Chondrocyte (in vitro differentiated cells): ENCODE measurements around the gene RNU1-4. TPM values are rescaled to one million over a fixed set of nuclear protein-coding genes. Genes with fewer than 3 reads are reported as not detected.
"Not testable (repeated sequence)": the region's sequence is repeated elsewhere in the genome, so short reads cannot be mapped to it uniquely, and the experiment has no call there.

ENCODE experiments used
- DNase-seq: peaks from one replicate; pipeline ENCODE4 v3.0.0; 2021; ENCODE audit warnings: mixed read lengths, low spot score
- H3K27ac Mint-ChIP-seq: one replicate; pipeline ENCODE4 v1.8.0; 2021; ENCODE audit warnings: mild to moderate bottlenecking, moderate library complexity, mixed read lengths; ENCODE audit not compliant: unreplicated experiment
- H3K27me3 Mint-ChIP-seq: 2 replicates; pipeline ENCODE4 v1.8.0; 2021; ENCODE audit warnings: low read depth, mixed read lengths
- H3K36me3 Mint-ChIP-seq: 2 replicates; pipeline ENCODE4 v1.8.0; 2021; ENCODE audit warnings: low read depth, mixed read lengths
- H3K4me1 Mint-ChIP-seq: 2 replicates; pipeline ENCODE4 v1.8.0; 2021; ENCODE audit warnings: low read depth, mild to moderate bottlenecking, mixed read lengths
- H3K4me3 Mint-ChIP-seq: one replicate; pipeline ENCODE4 v1.8.0; 2021; ENCODE audit warnings: mild to moderate bottlenecking, moderate library complexity, mixed read lengths; ENCODE audit not compliant: unreplicated experiment
- H3K9me3 Mint-ChIP-seq: 2 replicates; pipeline ENCODE4 v1.8.0; 2021; ENCODE audit warnings: low read depth, mixed read lengths
- total RNA-seq: library from RNA; stranded (reverse); gene quantifications from 3 replicates; pipeline ENCODE4 v1.2.1, GENCODE V29; 2021
- TF ChIP-seq, protein P1 (sequence below): fragments of 200-600 bp; sonication (generic); IDR thresholded peaks from 2 replicates; pipeline ENCODE4 v1.5.0; 2021; ENCODE audit warnings: antibody characterized with exemption, mild to moderate bottlenecking, moderate library complexity

RNU1-4 gene
- total RNA-seq, 1 donor from 2014 or later, result 1,438 TPM

DNA sequence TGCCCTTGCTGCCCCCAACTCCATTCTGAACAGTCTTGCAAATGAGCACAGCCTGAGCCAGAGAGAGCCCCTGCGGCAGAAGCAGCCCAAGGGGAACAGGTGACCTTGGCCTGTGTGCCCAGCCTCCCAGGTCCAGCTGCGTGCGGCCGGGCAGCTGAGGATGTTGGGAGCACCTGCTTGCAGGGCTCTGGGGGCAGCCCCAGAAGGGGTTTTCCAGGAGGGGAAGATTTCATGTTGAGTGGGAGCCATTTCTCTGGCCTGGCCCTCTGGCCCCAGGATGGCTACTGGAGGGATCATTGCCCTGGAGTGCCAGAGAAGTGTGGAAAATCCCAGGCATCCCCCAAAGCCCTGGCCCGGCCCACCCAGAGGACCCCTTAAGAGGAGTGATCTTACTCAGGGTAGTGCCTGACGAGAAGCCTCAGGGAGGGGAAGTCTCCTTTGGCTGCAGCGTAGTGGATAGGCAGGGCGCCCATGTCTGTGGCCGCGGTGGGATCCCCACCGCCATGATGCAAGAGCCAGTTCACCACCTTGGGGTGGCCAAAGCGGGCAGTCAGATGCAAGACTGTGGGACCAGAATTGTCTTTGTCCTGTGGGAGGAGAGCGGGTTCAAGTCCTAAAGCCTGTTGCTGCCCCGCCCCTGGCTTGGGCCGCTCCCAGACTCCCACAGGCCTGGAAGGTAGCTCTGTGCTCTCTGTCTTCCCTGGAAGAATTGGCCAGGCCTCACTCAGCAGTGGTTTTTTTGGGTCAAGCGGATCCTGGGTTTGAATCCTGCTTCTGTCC is 20.6 kb upstream of the RNU1-4 start:
- Mint-ChIP-seq H3K4me1 (peaks cover 6% of the 10 kb centered on the region), H3K9me3 (no peaks in the 10 kb centered on the region), H3K4me3 (no peak overlapping the region), H3K27me3 (peaks cover 12% of the 10 kb centered on the region), H3K27ac (no peak overlapping the region), H3K36me3 (no peaks in the 10 kb centered on the region)
- TF ChIP-seq, protein P1, sequence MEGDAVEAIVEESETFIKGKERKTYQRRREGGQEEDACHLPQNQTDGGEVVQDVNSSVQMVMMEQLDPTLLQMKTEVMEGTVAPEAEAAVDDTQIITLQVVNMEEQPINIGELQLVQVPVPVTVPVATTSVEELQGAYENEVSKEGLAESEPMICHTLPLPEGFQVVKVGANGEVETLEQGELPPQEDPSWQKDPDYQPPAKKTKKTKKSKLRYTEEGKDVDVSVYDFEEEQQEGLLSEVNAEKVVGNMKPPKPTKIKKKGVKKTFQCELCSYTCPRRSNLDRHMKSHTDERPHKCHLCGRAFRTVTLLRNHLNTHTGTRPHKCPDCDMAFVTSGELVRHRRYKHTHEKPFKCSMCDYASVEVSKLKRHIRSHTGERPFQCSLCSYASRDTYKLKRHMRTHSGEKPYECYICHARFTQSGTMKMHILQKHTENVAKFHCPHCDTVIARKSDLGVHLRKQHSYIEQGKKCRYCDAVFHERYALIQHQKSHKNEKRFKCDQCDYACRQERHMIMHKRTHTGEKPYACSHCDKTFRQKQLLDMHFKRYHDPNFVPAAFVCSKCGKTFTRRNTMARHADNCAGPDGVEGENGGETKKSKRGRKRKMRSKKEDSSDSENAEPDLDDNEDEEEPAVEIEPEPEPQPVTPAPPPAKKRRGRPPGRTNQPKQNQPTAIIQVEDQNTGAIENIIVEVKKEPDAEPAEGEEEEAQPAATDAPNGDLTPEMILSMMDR, result no peak
- peak; percentile 83 for DNase-seq

DNA sequence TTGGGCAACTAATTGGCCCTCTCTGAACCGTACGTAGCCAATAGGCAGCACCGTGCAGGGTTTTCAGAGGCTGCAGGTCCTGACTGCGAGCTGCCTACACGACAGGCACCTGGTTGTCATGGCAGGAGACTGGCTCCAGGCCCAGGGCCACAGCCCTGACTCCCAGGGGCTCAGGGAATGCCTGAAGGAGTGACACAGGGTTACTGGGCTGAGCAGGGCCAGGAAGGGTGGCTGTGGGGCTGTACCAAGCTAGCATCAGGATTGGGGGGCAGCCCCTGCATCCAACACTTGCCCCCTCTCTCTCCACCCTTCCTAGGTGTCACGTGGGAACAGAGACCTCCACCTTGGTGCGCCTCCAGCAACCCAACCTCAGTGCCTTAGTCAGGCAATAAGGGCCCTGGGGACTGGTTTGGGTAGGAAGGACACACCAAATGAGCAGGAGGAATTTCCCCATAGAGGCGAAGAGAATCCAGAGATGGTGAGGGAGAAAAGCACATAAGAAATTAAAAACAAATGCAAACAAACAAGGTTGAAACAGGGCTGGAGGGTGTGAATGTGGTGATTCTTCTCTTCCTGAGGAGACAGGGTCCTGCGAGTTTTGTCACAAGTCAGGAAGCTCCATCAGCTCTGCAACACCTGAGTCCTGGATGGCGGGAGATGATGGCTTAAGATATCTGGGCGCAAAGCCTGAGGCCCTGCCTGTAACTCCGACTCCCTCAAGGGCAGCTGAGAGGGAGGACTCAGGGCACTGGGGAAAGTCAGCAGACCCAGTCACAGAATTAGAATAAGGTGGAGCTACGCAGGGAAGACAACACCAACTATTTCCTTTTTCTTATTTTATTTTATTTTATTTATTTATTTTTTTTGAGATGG is 19.7 kb upstream of the RNU1-4 start:
- Mint-ChIP-seq H3K4me1 (peaks cover 6% of the 10 kb centered on the region), H3K9me3 (no peaks in the 10 kb centered on the region), H3K27me3 (peaks cover 12% of the 10 kb centered on the region), H3K27ac (no peak overlapping the region), H3K4me3 (no peak overlapping the region), H3K36me3 (no peaks in the 10 kb centered on the region)
- TF ChIP-seq, protein P1, result no peak
- DNase-seq, result peak; percentile 86

DNA sequence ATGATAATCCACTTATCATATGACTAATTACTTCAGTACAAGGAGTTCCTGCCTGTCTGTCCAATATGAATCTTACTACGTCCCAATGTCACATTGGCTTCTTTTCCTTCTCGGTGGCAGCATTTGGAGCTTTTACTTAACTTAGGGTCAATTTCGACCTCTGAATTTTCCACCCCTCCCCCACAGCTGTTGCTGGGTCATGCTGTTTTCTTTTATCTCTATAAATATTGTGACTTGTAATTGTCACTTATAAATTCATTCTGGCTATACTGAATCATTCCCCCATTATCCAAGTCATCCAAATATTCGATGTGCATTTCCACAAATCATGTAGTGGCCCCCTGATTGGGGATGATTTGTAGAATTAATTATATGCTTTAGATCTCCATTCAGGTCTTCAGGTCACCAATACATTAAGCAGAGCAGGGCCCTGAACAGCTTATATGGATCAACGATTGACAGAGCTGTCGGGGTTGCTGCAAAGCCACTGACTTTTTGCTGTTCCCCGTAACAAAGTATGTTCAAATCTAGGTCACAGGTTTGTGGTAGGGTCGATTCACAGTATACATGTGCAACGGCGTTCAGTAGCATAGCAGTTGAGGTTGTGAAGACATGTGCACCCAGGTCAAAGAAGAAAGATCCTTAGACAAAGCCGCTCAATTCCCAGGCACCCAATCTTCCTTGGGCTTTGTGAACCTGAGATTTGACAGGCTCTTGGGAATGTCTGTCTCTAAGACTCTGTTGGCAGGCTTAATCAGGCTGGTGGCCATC is 18.3 kb upstream of the RNU1-4 start:
- Mint-ChIP-seq H3K36me3 (no peaks in the 10 kb centered on the region), H3K9me3 (no peaks in the 10 kb centered on the region), H3K4me3 (no peak overlapping the region), H3K4me1 (peaks cover 6% of the 10 kb centered on the region), H3K27ac (no peak overlapping the region), H3K27me3 (peaks cover 7% of the 10 kb centered on the region)
- TF ChIP-seq, protein P1, result no peak
- DNase-seq, result no peak

DNA sequence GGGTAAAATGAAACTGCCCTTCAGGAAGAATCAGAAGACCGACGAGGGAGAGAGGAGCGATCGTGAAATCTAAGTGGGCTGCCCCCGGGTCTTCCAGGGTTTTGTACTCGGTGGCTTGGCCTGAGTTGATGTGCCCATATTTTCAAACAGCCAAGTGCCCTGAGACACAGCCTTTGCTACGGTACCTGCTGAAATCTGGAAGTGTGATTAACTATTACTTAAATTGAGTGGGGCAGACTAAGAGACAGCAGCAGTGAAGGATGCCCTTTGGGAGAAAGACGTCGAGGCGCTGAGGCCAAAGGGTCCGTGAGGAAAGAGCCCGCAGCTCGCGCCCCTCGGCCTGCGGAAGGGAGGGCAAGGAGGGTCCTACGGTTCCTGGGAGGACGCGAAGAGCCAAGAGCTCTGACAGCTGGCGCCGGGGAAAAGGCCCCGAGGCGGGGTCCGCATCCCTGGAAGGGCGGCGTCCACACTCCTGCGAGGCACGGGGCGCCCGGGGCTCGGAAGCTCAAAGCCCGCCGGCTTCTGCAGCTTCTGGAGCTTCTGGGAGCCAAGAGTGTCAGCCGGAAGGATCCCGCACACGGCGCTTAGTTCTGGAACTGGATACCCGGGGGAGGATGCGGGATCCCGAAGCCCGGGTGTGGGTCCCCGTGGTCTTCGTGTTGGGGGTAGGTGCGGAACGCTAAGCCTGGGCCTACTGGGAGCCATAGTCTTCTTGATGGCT is 15.4 kb upstream of the RNU1-4 start:
- H3K36me3 Mint-ChIP-seq, result no peaks in the 10 kb centered on the region
- H3K27ac Mint-ChIP-seq, result no peak overlapping the region
- no peaks in the 10 kb centered on the region for H3K9me3 Mint-ChIP-seq
- peak; percentile 98 for DNase-seq
- H3K4me1 Mint-ChIP-seq, result no peaks in the 10 kb centered on the region
- H3K27me3 Mint-ChIP-seq, result no peaks in the 10 kb centered on the region
- TF ChIP-seq, protein P1, result no peak
- H3K4me3 Mint-ChIP-seq, result no peak overlapping the region

DNA sequence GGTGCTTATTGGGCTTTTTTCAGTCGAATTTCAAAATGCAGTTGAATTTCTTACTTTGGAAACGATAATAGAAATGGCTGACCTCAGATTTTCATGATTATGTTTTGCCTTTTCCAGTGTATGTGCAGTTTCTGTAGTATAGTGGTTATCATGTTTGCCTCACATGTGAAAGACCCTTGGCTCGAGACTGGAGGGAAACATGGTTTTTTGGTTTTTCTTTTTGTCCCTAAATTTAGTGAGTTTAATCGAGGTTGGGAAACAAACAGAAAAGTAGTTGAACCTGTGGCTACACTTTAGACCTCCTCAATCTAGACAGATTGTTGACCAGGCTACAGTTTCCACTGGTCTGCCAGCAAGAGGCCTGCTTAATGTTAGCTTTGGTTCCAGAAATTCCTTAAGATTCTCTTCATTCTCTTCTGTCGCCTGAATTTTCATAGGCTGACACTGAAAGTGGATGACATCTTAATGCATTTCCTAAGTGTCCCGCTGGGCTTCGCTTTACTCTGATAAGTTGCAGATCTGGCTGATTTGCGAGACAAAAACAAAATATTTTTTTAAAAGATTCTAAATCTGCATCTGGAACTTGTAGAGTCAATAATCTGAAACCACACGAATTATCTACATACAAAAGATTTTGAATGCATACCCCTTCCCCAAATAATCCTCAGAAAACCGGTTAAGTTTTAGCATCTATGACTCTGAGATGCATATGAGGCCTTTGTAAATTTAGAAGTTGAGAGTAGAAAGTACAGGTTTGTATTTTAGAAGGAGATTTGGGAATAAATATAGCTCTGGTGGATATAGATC is 14.7 kb upstream of the RNU1-4 start:
- not testable (repeated sequence) for H3K4me1 Mint-ChIP-seq, DNase-seq, H3K27ac Mint-ChIP-seq, H3K36me3 Mint-ChIP-seq, H3K27me3 Mint-ChIP-seq, H3K9me3 Mint-ChIP-seq, H3K4me3 Mint-ChIP-seq
